Middle frontal gyrus (tissue), 1 donor: Measurements from ENCODE around the gene APP.
"Not testable (repeated sequence)": the region's sequence is repeated elsewhere in the genome, so short reads cannot be mapped to it uniquely, and the experiment has no call there.

Experiments
- DNase-seq: peaks from one replicate; pipeline ENCODE4 v3.0.0-alpha.2; 2015; ENCODE audit warnings: low spot score; ENCODE audit errors: extremely low spot score

The APP gene

GRCh38 chr21:26099610-26100219, 70.9 kb downstream of the APP start:
- DNase-seq: no peak

- DNase-seq: no peak
These were observed 71.7 kb downstream of the APP start for GRCh38 chr21:26098772-26099397.

GRCh38 chr21:26097475-26097874, 73.1 kb downstream of the APP start:
- no peak for DNase-seq

- DNase-seq: no peak
These were observed 73.8 kb downstream of the APP start for GRCh38 chr21:26096494-26097371.

GRCh38 chr21:26095131-26095530, 75.4 kb downstream of the APP start:
- no peak for DNase-seq

- DNase-seq: no peak
These were observed 77.4 kb downstream of the APP start for GRCh38 chr21:26093122-26093521.

- no peak for DNase-seq
These were observed 79.0 kb downstream of the APP start for GRCh38 chr21:26091480-26092018.

- no peak for DNase-seq
These were observed 80.8 kb downstream of the APP start for GRCh38 chr21:26089730-26090129.

- DNase-seq: no peak
These were observed 83.2 kb downstream of the APP start for GRCh38 chr21:26087223-26087918.

GRCh38 chr21:26085882-26086281, 84.7 kb downstream of the APP start:
- no peak for DNase-seq

- DNase-seq: no peak
These were observed 85.4 kb downstream of the APP start for GRCh38 chr21:26085127-26085526.

- no peak for DNase-seq
These were observed 88.0 kb downstream of the APP start for GRCh38 chr21:26082549-26082948.

- DNase-seq: not testable (repeated sequence)
These were observed 89.3 kb downstream of the APP start for GRCh38 chr21:26081175-26081760.

- DNase-seq: no peak
These were observed 90.4 kb downstream of the APP start for GRCh38 chr21:26080211-26080610.

- no peak for DNase-seq
These were observed 91.2 kb downstream of the APP start for GRCh38 chr21:26079366-26079765.

- DNase-seq: no peak
These were observed 93.0 kb downstream of the APP start for GRCh38 chr21:26077521-26077920.

- DNase-seq: no peak
These were observed 97.6 kb downstream of the APP start for GRCh38 chr21:26072666-26073615.

- no peak for DNase-seq
These were observed 99.6 kb downstream of the APP start for GRCh38 chr21:26070822-26071425.

GRCh38 chr21:26070121-26070520, 100.4 kb downstream of the APP start:
- DNase-seq: no peak

- DNase-seq: no peak
These were observed 101.8 kb downstream of the APP start for GRCh38 chr21:26068776-26069175.
